H9 (cell line): ENCODE data around the gene CAMTA1. TPM values are rescaled to one million over a fixed set of nuclear protein-coding genes. Genes with fewer than 3 reads are reported as not detected.

Experiments used
- DNase-seq: peaks from one replicate; pipeline ENCODE4 v3.0.0-alpha.2; 2017
- H2AFZ ChIP-seq: one replicate; pipeline ENCODE4 v1.6.1; 2013; ENCODE audit warnings: mild to moderate bottlenecking, low read length, control low read depth, moderate library complexity
- H2AK5ac ChIP-seq: 2 replicates; pipeline ENCODE4 v1.6.1; 2013; ENCODE audit warnings: low read length, control low read depth, mixed read lengths; ENCODE audit not compliant: insufficient read length
- H2BK120ac ChIP-seq: one replicate; pipeline ENCODE4 v1.6.1; 2013; ENCODE audit warnings: low read depth, mild to moderate bottlenecking, low read length, control low read depth, inconsistent platforms; ENCODE audit not compliant: poor library complexity, severe bottlenecking
- H2BK12ac ChIP-seq: 2 replicates; pipeline ENCODE4 v1.6.1; 2013; ENCODE audit warnings: low read length, control low read depth, mixed read lengths, low read depth; ENCODE audit not compliant: insufficient read length
- H2BK15ac ChIP-seq: 2 replicates; pipeline ENCODE4 v1.6.1; 2013; ENCODE audit warnings: low read depth, low read length, control low read depth
- H2BK20ac ChIP-seq: one replicate; pipeline ENCODE4 v1.6.1; 2013; ENCODE audit warnings: low read depth, mild to moderate bottlenecking, low read length, control low read depth, inconsistent platforms; ENCODE audit not compliant: poor library complexity, severe bottlenecking
- H2BK5ac ChIP-seq: 2 replicates; pipeline ENCODE4 v1.6.1; 2013; ENCODE audit warnings: low read length, control low read depth, mixed read lengths; ENCODE audit not compliant: insufficient read length
- H3K14ac ChIP-seq: 2 replicates; pipeline ENCODE4 v1.6.1; 2013; ENCODE audit warnings: low read length, control low read depth; ENCODE audit not compliant: insufficient read depth
- H3K18ac ChIP-seq: 2 replicates; pipeline ENCODE4 v1.6.1; 2013; ENCODE audit warnings: low read depth, mild to moderate bottlenecking, mixed read lengths, low read length, control low read depth; ENCODE audit not compliant: insufficient read length
- H3K23ac ChIP-seq: 2 replicates; pipeline ENCODE4 v1.6.1; 2013; ENCODE audit warnings: low read length, control low read depth, mixed read lengths, low read depth; ENCODE audit not compliant: insufficient read length
- H3K23me2 ChIP-seq: 2 replicates; pipeline ENCODE4 v1.6.1; 2013; ENCODE audit warnings: low read depth, mild to moderate bottlenecking, mixed read lengths, low read length, control low read depth; ENCODE audit not compliant: insufficient read length, poor library complexity, severe bottlenecking
- H3K27ac ChIP-seq: 2 replicates; pipeline ENCODE4 v1.5.1; 2013; ENCODE audit warnings: low read length, control low read depth, mixed read lengths, low read depth; ENCODE audit not compliant: insufficient read length
- H3K27me3 ChIP-seq: 2 replicates; pipeline ENCODE4 v1.6.1; 2013; ENCODE audit warnings: low read length, control low read depth, inconsistent platforms; ENCODE audit not compliant: insufficient read depth
- H3K4ac ChIP-seq: 2 replicates; pipeline ENCODE4 v1.6.1; 2013; ENCODE audit warnings: low read depth, mild to moderate bottlenecking, control low read depth, inconsistent platforms, low read length, moderate library complexity
- H3K4me1 ChIP-seq: 2 replicates; pipeline ENCODE4 v1.6.1; 2013; ENCODE audit warnings: low read length, control low read depth, inconsistent platforms; ENCODE audit not compliant: insufficient read depth
- H3K4me2 ChIP-seq: 2 replicates; pipeline ENCODE4 v1.6.1; 2013; ENCODE audit warnings: low read length, control low read depth, mixed read lengths; ENCODE audit not compliant: insufficient read length, insufficient read depth
- H3K56ac ChIP-seq: 2 replicates; pipeline ENCODE4 v1.6.1; 2013; ENCODE audit warnings: low read depth, mild to moderate bottlenecking, mixed read lengths, low read length, control low read depth; ENCODE audit not compliant: insufficient read length
- H3K79me1 ChIP-seq: 2 replicates; pipeline ENCODE4 v1.6.1; 2013; ENCODE audit warnings: low read depth, mild to moderate bottlenecking, moderate library complexity, low read length, control low read depth, inconsistent platforms; ENCODE audit not compliant: insufficient read depth, poor library complexity, severe bottlenecking
- H3K79me2 ChIP-seq: 2 replicates; pipeline ENCODE4 v1.6.1; 2013; ENCODE audit warnings: low read length, control low read depth, inconsistent platforms; ENCODE audit not compliant: insufficient read depth
- H3K9ac ChIP-seq: 2 replicates; pipeline ENCODE4 v1.6.1; 2013; ENCODE audit warnings: low read length, control low read depth, mixed read lengths; ENCODE audit not compliant: insufficient read length; ENCODE audit errors: extremely low read depth
- H3K9me3 ChIP-seq: one replicate; pipeline ENCODE4 v1.6.1; 2013; ENCODE audit warnings: low read depth, low read length, inconsistent platforms; ENCODE audit not compliant: control insufficient read depth
- H3T11ph ChIP-seq: one replicate; pipeline ENCODE4 v1.6.1; 2013; ENCODE audit warnings: mild to moderate bottlenecking, low read length, control low read depth, inconsistent platforms
- H4K20me1 ChIP-seq: one replicate; pipeline ENCODE4 v1.6.1; 2013; ENCODE audit not compliant: control insufficient read depth, insufficient read length, insufficient read depth
- H4K5ac ChIP-seq: 2 replicates; pipeline ENCODE4 v1.6.1; 2013; ENCODE audit warnings: low read depth, mild to moderate bottlenecking, mixed read lengths, low read length, control low read depth; ENCODE audit not compliant: insufficient read length
- H4K8ac ChIP-seq: replicated peaks from 2 replicates; pipeline ENCODE4 v1.6.1; 2013; ENCODE audit warnings: low read length, control low read depth, mixed read lengths, low read depth; ENCODE audit not compliant: insufficient read length
- H4K91ac ChIP-seq: 2 replicates; pipeline ENCODE4 v1.6.1; 2013; ENCODE audit warnings: low read depth, mild to moderate bottlenecking, moderate library complexity, mixed read lengths, low read length, control low read depth; ENCODE audit not compliant: insufficient read length
- H3K27ac Mint-ChIP-seq, 3 experiments: 2 replicates in 2 of 3; 3 replicates in 1 of 3; pipeline ENCODE4 v1.8.0; 2020 to 2021; ENCODE audit warnings: mixed read lengths in 3 of 3, mild to moderate bottlenecking in 1 of 3, moderate library complexity in 1 of 3
- H3K27me3 Mint-ChIP-seq: 2 replicates; pipeline ENCODE4 v1.8.0; 2021; ENCODE audit warnings: low read depth, mild to moderate bottlenecking, moderate library complexity, mixed read lengths
- H3K36me3 Mint-ChIP-seq, 3 experiments: 2 replicates in 2 of 3; 3 replicates in 1 of 3; pipeline ENCODE4 v1.8.0; 2020 to 2021; ENCODE audit warnings: low read depth in 3 of 3, mixed read lengths in 3 of 3; ENCODE audit not compliant: insufficient read depth in 1 of 3
- H3K4me1 Mint-ChIP-seq, 2 experiments: 2 replicates each; pipeline ENCODE4 v1.8.0; 2020; ENCODE audit warnings: mixed read lengths in 2 of 2
- H3K4me3 Mint-ChIP-seq, 2 experiments: 2 replicates in 1 of 2; 3 replicates in 1 of 2; pipeline ENCODE4 v1.8.0; 2020 to 2021; ENCODE audit warnings: mild to moderate bottlenecking in 2 of 2, mixed read lengths in 2 of 2, moderate library complexity in 1 of 2
- H3K9me3 Mint-ChIP-seq, 2 experiments: 2 replicates in 1 of 2; 3 replicates in 1 of 2; pipeline ENCODE4 v1.8.0; 2020; ENCODE audit warnings: mild to moderate bottlenecking in 2 of 2, mixed read lengths in 2 of 2, moderate library complexity in 1 of 2
- CTCF ChIP-seq: fragments of 200-600 bp; sonication (generic); conservative IDR thresholded peaks from 3 replicates; pipeline ENCODE4 v1.8.0; 2021; ENCODE audit warnings: antibody characterized with exemption, mild to moderate bottlenecking
- WGBS: extraction: QIAGEN DNeasy Blood & Tissue Kit; methylation state at CpG from one replicate; pipeline ENCODE4 v1.1.7; 2013; ENCODE audit warnings: missing lambda C conversion rate, low lambda C conversion rate, mixed read lengths; ENCODE audit not compliant: insufficient read length; ENCODE audit errors: extremely low coverage; 5-methylcytosine and 5-hydroxymethylcytosine counted together
- total RNA-seq: library from RNA; stranded (reverse); gene quantifications from 2 replicates; pipeline ENCODE4 v1.2.1, GENCODE V29; 2021

CAMTA1 gene
- total RNA-seq, 1 experiment from 2014 or later: 115 TPM

DNA sequence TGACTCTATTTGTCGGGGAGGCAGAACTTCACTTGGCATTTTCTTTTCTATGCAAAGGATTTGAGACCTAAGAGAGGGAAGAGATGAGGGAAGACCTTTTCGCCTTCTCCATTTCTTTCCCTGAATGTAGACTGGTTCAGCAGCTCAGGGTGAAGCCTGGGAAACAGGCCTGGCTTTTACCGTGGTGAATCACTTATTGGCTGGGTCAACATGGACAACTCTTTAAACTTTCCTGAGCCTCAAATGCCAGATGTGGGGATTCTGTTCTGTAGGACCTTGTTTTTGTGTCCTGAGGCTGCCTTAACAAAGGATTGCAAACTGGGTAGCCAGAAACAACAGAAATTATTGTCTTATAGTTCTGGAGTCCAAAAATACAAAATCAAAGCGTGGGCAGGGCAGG, 530.1 kb downstream of the CAMTA1 start:
- Histone ChIP-seq H4K20me1 (no peaks in the 10 kb centered on the region), H3K23me2 (no peaks in the 10 kb centered on the region), H2BK120ac (no peak overlapping the region), H4K5ac (no peak overlapping the region), H3K27me3 (no peaks in the 10 kb centered on the region), H4K8ac (no peak overlapping the region), H3K14ac (no peak overlapping the region), H3K9ac (no peak overlapping the region), H3K4me1 (no peaks in the 10 kb centered on the region), H3K4me2 (no peak overlapping the region), H4K91ac (no peak overlapping the region), H3K18ac (no peak overlapping the region), H2BK5ac (no peak overlapping the region), H3K79me2 (no peaks in the 10 kb centered on the region), H3K9me3 (no peaks in the 10 kb centered on the region), H3K23ac (no peak overlapping the region), H3K4ac (no peak overlapping the region), H2AFZ (no peak overlapping the region), H2AK5ac (no peak overlapping the region), H3K56ac (no peak overlapping the region), H2BK15ac (no peak overlapping the region), H3T11ph (no peak overlapping the region), H2BK12ac (no peak overlapping the region), H3K79me1 (no peaks in the 10 kb centered on the region), H3K27ac (no peak overlapping the region), H2BK20ac (no peak overlapping the region)
- Mint-ChIP-seq H3K27me3 (no peaks in the 10 kb centered on the region), H3K4me3 (no peak overlapping the region), H3K27ac (no peak overlapping the region), H3K36me3 (peaks cover 0 to 2% (median 0%) of the 10 kb centered on the region in 3 experiments; a peak in 1 of 7 replicates), H3K4me1 (peaks cover 0 to 16% of the 10 kb centered on the region in 2 experiments; a peak in 2 of 4 replicates), H3K9me3 (no peaks in the 10 kb centered on the region)
- peak; percentile 5 for DNase-seq
- WGBS: no CpG with 5 or more reads among the region's 4 CpGs
- no peak for TF ChIP-seq CTCF
